Heart left ventricle (tissue), 16 donors: Measurements from ENCODE around the gene GPRC5D. TPM values are rescaled to one million over a fixed set of nuclear protein-coding genes. Genes with fewer than 3 reads are reported as not detected.

ENCODE experiments used
- ATAC-seq, 4 donors: fragments of 200-7000 bp; cut with Tn5 transposase; one replicate each; pipeline ENCODE4 v1.9.1; 2020 to 2022; ENCODE audit warnings: moderate library complexity in 4 of 4, mild to moderate bottlenecking in 3 of 4, moderate number of reproducible peaks in 1 of 4
- DNase-seq, 5 donors: peaks; one replicate each; pipeline ENCODE4 v3.0.0-alpha.2; 2020
- H3K27ac ChIP-seq, 12 donors: fragments of 200-600 bp; sonication (generic) in 4 of 12; one replicate each; pipeline versions ENCODE4 v1.5.0 to v1.8.0; 2016 to 2022; ENCODE audit warnings: mild to moderate bottlenecking in 2 of 12
- H3K27me3 ChIP-seq, 9 donors: fragments of 200-600 bp; sonication (generic) in 2 of 9; one replicate each; pipeline versions ENCODE4 v1.5.1 to v1.8.0; 2016 to 2022; ENCODE audit warnings: mild to moderate bottlenecking in 3 of 9
- H3K36me3 ChIP-seq, 9 donors: fragments of 200-600 bp; sonication (generic) in 2 of 9; one replicate each; pipeline versions ENCODE4 v1.5.0 to v1.8.0; 2018 to 2022; ENCODE audit warnings: mild to moderate bottlenecking in 2 of 9
- H3K4me1 ChIP-seq, 12 donors: fragments of 200-600 bp; sonication (generic) in 4 of 12; one replicate each; pipeline versions ENCODE4 v1.5.0 to v1.8.0; 2016 to 2022; ENCODE audit warnings: mild to moderate bottlenecking in 3 of 12
- H3K4me3 ChIP-seq, 12 donors: fragments of 200-600 bp; sonication (generic) in 4 of 12; one replicate each; pipeline versions ENCODE4 v1.5.0 to v1.8.0; 2017 to 2022; ENCODE audit warnings: mild to moderate bottlenecking in 9 of 12, moderate library complexity in 4 of 12
- H3K9me3 ChIP-seq, 12 donors: fragments of 200-600 bp; sonication (generic) in 4 of 12; one replicate each; pipeline versions ENCODE4 v1.5.0 to v1.8.0; 2016 to 2022; ENCODE audit warnings: mild to moderate bottlenecking in 1 of 12
- CTCF ChIP-seq, 12 donors: fragments of 200-600 bp; sonication (generic) in 4 of 12; IDR thresholded peaks; one replicate each; pipeline versions ENCODE4 v1.5.0 to v1.8.0; 2018 to 2022; ENCODE audit warnings: antibody characterized with exemption in 12 of 12, mild to moderate bottlenecking in 5 of 12
- POLR2A ChIP-seq, 2 donors: fragments of 450-650 bp; IDR thresholded peaks; one replicate each; pipeline ENCODE4 v1.6.1; 2017; ENCODE audit warnings: antibody characterized with exemption in 2 of 2, mild to moderate bottlenecking in 2 of 2, moderate library complexity in 2 of 2
- WGBS, 4 donors: extraction: QIAGEN DNeasy Blood & Tissue Kit in 2 of 4; methylation state at CpG; one replicate each; pipeline versions ENCODE4 v1.1.5 to v1.1.7; 2013 to 2018; 5-methylcytosine and 5-hydroxymethylcytosine counted together
- intact Hi-C, 10 donors: fragments of 100-400 bp; cut with DNase I; formaldehyde crosslinking; loops; one replicate each; pipeline versions ENCODE4 v1.11.1 to v1.14.2; 2022
- microRNA counts, 2 donors: library from miRNA; unstranded; fragments of <30 nt; microRNA quantifications; one replicate each; lab custom pipeline; 2016
- polyA plus RNA-seq, 2 donors: library from polyadenylated mRNA; stranded (reverse); fragments of 200-250 nt; gene quantifications; one replicate each; pipeline ENCODE4 v1.2.3, GENCODE V29; 2013
- total RNA-seq, 9 donors: library from RNA; depleted of rRNA in 2 of 9; stranded (reverse); fragments of >200 nt in 2 of 9; fragmentation: NEBNext Ultra II Directional in 3 of 9; extraction: Animal tissue kit (Norgen Biotek cat#: 25700) in 3 of 9; gene quantifications; one replicate each; pipeline versions ENCODE4 v1.1.0 to v1.2.4, GENCODE V29; 2016 to 2023
- donor health status: ischemic (EF 13 %, LVEDD 7.1; RV severe dilation, severe dysfunction).
- donor health status: healthy with polysubstance abuse.
- donor health status: DM: no; HTN: yes; CAD: no.
- donor health status: DM: no; HTN: no; CAD: no.
- donor health status: ischemic (EF 25% LVEDD 6.9; RV normal size, moderate dysfunction).
- donor health status: ischemic (EF 25% LVEDD 5.7; RV mildly dilated, moderate dysfunction).
- donor health status: healthy.
- donor health status: DM: yes; HTN: yes; CAD: no.
- donor health status: ischemic (EF 35%, LVEDD 5.7; RV mildly dilated, moderate dysfunction).
- donor health status: nonischemic (EF 11% LVEDD 7.7; RV severe dilation, severe dysfunction).
- donor health status: DM: yes; HTN: yes; CAD: no.
- donor health status: PGD.
- donor health status: ischemic (EF 29% LVEDD 5.4; RV normal size, mild dysfunction).
- donor health status: nonischemic (EF 23%, LVEDD 6.1; RV moderate dilation, normal function).

Gene GPRC5D
- total and polyA plus RNA-seq, 11 donors: 0.11 TPM; not detected in 10

DNA sequence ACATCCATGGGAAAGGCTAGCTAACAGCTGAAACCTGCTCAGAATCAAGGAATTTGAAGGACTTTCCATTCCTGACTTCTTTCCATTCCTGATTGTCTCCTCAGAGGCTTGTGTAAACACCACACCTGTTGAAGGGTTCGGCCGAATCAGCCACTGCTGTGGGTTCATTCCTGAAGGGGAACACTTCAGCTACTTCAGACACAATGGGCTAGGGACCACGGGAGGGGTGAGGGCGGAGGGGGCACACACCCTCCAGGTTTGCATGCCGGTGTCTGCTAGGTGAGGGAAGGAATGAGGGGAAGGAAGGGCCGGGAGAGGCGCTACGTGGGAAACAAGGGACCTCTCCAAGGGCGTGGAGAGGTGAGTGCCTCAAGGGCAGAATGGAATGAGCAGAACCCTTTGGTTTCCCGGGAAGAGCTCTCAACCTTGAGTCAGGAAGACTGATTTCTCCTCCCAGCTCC lies 59.3 kb downstream of the GPRC5D start:
- H3K36me3 ChIP-seq: no peaks in the 10 kb centered on the region
- H3K4me3 ChIP-seq: peak overlapping the region in 1 of 12 donors; percentile 45
- no peaks in the 10 kb centered on the region for H3K9me3 ChIP-seq
- WGBS, 4 donors: 67 to 73% (median 71%) methylated on average over 10 of the region's 10 CpGs
- no peak for ATAC-seq
- H3K4me1 ChIP-seq: peaks cover 0 to 20% (median 10%) of the 10 kb centered on the region in 12 donors
- H3K27ac ChIP-seq: no peak overlapping the region
- no peak for DNase-seq
- H3K27me3 ChIP-seq: peaks cover 0 to 39% (median 11%) of the 10 kb centered on the region in 9 donors
- TF ChIP-seq CTCF (IDR thresholded peaks at IDR 0.05): no peak
- TF ChIP-seq POLR2A (IDR thresholded peaks at IDR 0.05): no peak
- intact Hi-C loops: no loop called here

- peaks cover 0 to 39% (median 11%) of the 10 kb centered on the region in 9 donors for H3K27me3 ChIP-seq
- DNase-seq: no peak
- H3K9me3 ChIP-seq: no peaks in the 10 kb centered on the region
- WGBS, 4 donors: 33 to 57% (median 41%) methylated on average over 7 of the region's 7 CpGs
- H3K27ac ChIP-seq: peak overlapping the region in 5 of 12 donors; percentile 37 to 69 (median 59)
- no peaks in the 10 kb centered on the region for H3K36me3 ChIP-seq
- peaks cover 0 to 20% (median 10%) of the 10 kb centered on the region in 12 donors for H3K4me1 ChIP-seq
- intact Hi-C loops: no loop called here
- peak overlapping the region; percentile 30 to 67 (median 50) for H3K4me3 ChIP-seq
- no peak for ATAC-seq
- TF ChIP-seq CTCF (IDR thresholded peaks at IDR 0.05) (no peak), POLR2A (IDR thresholded peaks at IDR 0.05) (no peak)
Measured at GRCh38 chr12:12891881-12892355, 60.1 kb downstream of the GPRC5D start.

GRCh38 chr12:12891080-12891880 lies 60.7 kb downstream of the GPRC5D start, which contains the start of gene GPRC5A:
Gene GPRC5A, plus strand, starts transcription at chr12:12891562. Its CDS starts 16,688 bp downstream, at chr12:12908250.
- intact Hi-C loops: no loop called here
- H3K9me3 ChIP-seq: no peaks in the 10 kb centered on the region
- DNase-seq (peak; percentile 61 to 85 (median 78)), ATAC-seq (peak; percentile 68 to 94 (median 91))
- peak within 1 kb of the TSS; percentile 30 to 67 (median 50) for H3K4me3 ChIP-seq
- 1 to 2% (median 2%) methylated on average over 35 to 50 of the region's 50 CpGs for WGBS, 4 donors
- peak within 1 kb of the TSS in 8 of 12 donors; percentile 12 to 69 (median 46) for H3K27ac ChIP-seq
- no peaks in the 10 kb centered on the region for H3K36me3 ChIP-seq
- peaks cover 0 to 20% (median 10%) of the 10 kb centered on the region in 12 donors for H3K4me1 ChIP-seq
- H3K27me3 ChIP-seq: peaks cover 0 to 39% (median 11%) of the 10 kb centered on the region in 9 donors
- TF ChIP-seq CTCF (IDR thresholded peaks at IDR 0.05): peak in 2 of 12 donors; percentile 9 to 14
- peak in 1 of 2 donors; percentile 35 for TF ChIP-seq POLR2A (IDR thresholded peaks at IDR 0.05)

MicroRNAs within 50 kb of the gene (microRNA counts, 767-probe panel; counts per million panel counts)
- microRNA hsa-miR-614 (lab: Ali Mortazavi, UCI): 1,208 to 1,843 counts per million in 2 donors

Other genes with a start within 250 kb of the GPRC5D start
- 10 to 100 TPM; 25.8 to 44.9 (median 35.1) TPM for gene CDKN1B, start 234.8 kb downstream of the GPRC5D start, total RNA-seq
- 10 to 100 TPM; 19.0 to 27.4 TPM for gene CDKN1B, start 234.8 kb downstream of the GPRC5D start, polyA plus RNA-seq
- gene APOLD1, start 166.5 kb downstream of the GPRC5D start, total RNA-seq: 10 to 100 TPM in 8 of 9 donors, 1 to 10 TPM in 1; 7.8 to 45.0 (median 15.2) TPM
- 10 to 100 TPM in 1 of 2 donors, 1 to 10 TPM in 1; 7.1 to 24.6 TPM for gene APOLD1, start 166.5 kb downstream of the GPRC5D start, polyA plus RNA-seq
- 10 to 100 TPM; 23.9 to 38.2 (median 27.1) TPM for gene DDX47, start 138.8 kb downstream of the GPRC5D start, total RNA-seq
- 10 to 100 TPM; 13.7 to 34.0 TPM for gene DDX47, start 138.8 kb downstream of the GPRC5D start, polyA plus RNA-seq
- 1 to 10 TPM in 6 of 9 donors, under 1 TPM in 3; 0.27 to 5.3 (median 1.3) TPM for gene GPRC5A, start 60.6 kb downstream of the GPRC5D start, total RNA-seq
- under 1 TPM; 0.40 to 0.61 TPM for gene GPRC5A, start 60.6 kb downstream of the GPRC5D start, polyA plus RNA-seq
- gene HEBP1, start 48.1 kb upstream of the GPRC5D start, total RNA-seq: 10 to 100 TPM; 26.3 to 65.3 (median 52.6) TPM
- gene HEBP1, start 48.1 kb upstream of the GPRC5D start, polyA plus RNA-seq: 10 to 100 TPM; 36.6 to 88.1 TPM
- 1 to 10 TPM; 1.5 to 3.5 (median 2.6) TPM for gene FAM234B, start 92.2 kb upstream of the GPRC5D start, total RNA-seq
- gene FAM234B, start 92.2 kb upstream of the GPRC5D start, polyA plus RNA-seq: 1 to 10 TPM; 1.2 to 2.5 TPM
- not detected for gene GSG1, start 151.5 kb upstream of the GPRC5D start, total RNA-seq
- not detected for gene GSG1, start 151.5 kb upstream of the GPRC5D start, polyA plus RNA-seq
- 100 to 1,000 TPM in 6 of 9 donors, 10 to 100 TPM in 3; 67.9 to 281 (median 175) TPM for gene EMP1, start 244.6 kb upstream of the GPRC5D start, total RNA-seq
- 10 to 100 TPM; 16.4 to 83.0 TPM for gene EMP1, start 244.6 kb upstream of the GPRC5D start, polyA plus RNA-seq